Activated CD4-positive, alpha-beta T cell treated with anti-CD3 and anti-CD28 coated beads for 36 hours (primary cell): Measurements from ENCODE around the gene ANKS1B. TPM values are rescaled to one million over a fixed set of nuclear protein-coding genes. Genes with fewer than 3 reads are reported as not detected.

Experiments
- ATAC-seq: fragments of 200-7000 bp; cut with Tn5 transposase; one replicate; pipeline ENCODE4 v1.10.0; 2021; ENCODE audit warnings: mild to moderate bottlenecking, moderate library complexity
- CTCF ChIA-PET: fragments of 350-600 bp; sonication (Branson Sonifier 250); formaldehyde crosslinking; loops from one replicate; lab custom pipeline; 2021; ENCODE audit warnings: antibody characterized with exemption; lab: Charles Lee
- POLR2A ChIA-PET: fragments of 350-600 bp; sonication (Branson Sonifier 250); formaldehyde crosslinking; loops from one replicate; lab custom pipeline; 2021; ENCODE audit warnings: antibody characterized with exemption, inconsistent platforms; lab: Charles Lee
- DNase-seq: peaks from one replicate; pipeline ENCODE4 v3.0.0-alpha.2; 2020
- H3K27ac Mint-ChIP-seq: one replicate; pipeline ENCODE4 v1.8.0; 2021; ENCODE audit warnings: mixed read lengths
- H3K27me3 Mint-ChIP-seq: one replicate; pipeline ENCODE4 v1.8.0; 2021; ENCODE audit warnings: mixed read lengths
- H3K36me3 Mint-ChIP-seq: one replicate; pipeline ENCODE4 v1.8.0; 2021; ENCODE audit warnings: low read depth, mixed read lengths
- H3K4me1 Mint-ChIP-seq: one replicate; pipeline ENCODE4 v1.8.0; 2021; ENCODE audit warnings: mixed read lengths
- H3K4me3 Mint-ChIP-seq: one replicate; pipeline ENCODE4 v1.8.0; 2021; ENCODE audit warnings: mild to moderate bottlenecking, moderate library complexity, mixed read lengths
- H3K9me3 Mint-ChIP-seq: one replicate; pipeline ENCODE4 v1.8.0; 2021; ENCODE audit warnings: low read depth, mixed read lengths
- intact Hi-C, 2 experiments: fragments of 100-400 bp; cut with DNase I in 1 of 2; cut with micrococcal nuclease in 1 of 2; formaldehyde crosslinking; loops; one replicate each; pipeline versions ENCODE4 v1.14.2 to v1.15.1; 2022 to 2024; cut with DNase I, micrococcal nuclease
- total RNA-seq, 2 experiments: library from RNA; stranded (reverse); gene quantifications; one replicate each; pipeline ENCODE4 v1.2.3, GENCODE V29; 2021

Gene ANKS1B
- total RNA-seq, 2 experiments from 2014 or later = 0.19 to 0.73 TPM

- Mint-ChIP-seq H3K27me3 (peaks cover 2% of the 10 kb centered on the region), H3K4me3 (no peak overlapping the region), H3K9me3 (no peaks in the 10 kb centered on the region), H3K27ac (no peak overlapping the region), H3K4me1 (no peaks in the 10 kb centered on the region), H3K36me3 (no peaks in the 10 kb centered on the region)
- DNase-seq (no peak), ATAC-seq (no peak)
- ChIA-PET CTCF (no interaction called here), POLR2A (no interaction called here)
- intact Hi-C loops = no loop called here
Observed at GRCh38 chr12:99097171-99097570, 887.6 kb downstream of the ANKS1B start.

- Mint-ChIP-seq H3K9me3 (peaks cover 2% of the 10 kb centered on the region), H3K27me3 (peaks cover 2% of the 10 kb centered on the region), H3K4me1 (no peaks in the 10 kb centered on the region), H3K4me3 (no peak overlapping the region), H3K36me3 (no peaks in the 10 kb centered on the region), H3K27ac (no peak overlapping the region)
- ChIA-PET POLR2A (no interaction called here), CTCF (interaction anchor here (2.8 kb wide), 1 partner anchor 49 kb away, joined by 10 read pairs; no protein-coding TSS in a partner anchor)
- DNase-seq (no peak), ATAC-seq (no peak)
- intact Hi-C loops = loop anchor here in 1 of 2 experiments (2.0 kb wide), 1 partner anchor 76 kb away; no protein-coding TSS in a partner anchor
Observed at GRCh38 chr12:99093166-99093565, 891.6 kb downstream of the ANKS1B start.

- H3K36me3 Mint-ChIP-seq = no peaks in the 10 kb centered on the region
- no peak overlapping the region for H3K27ac Mint-ChIP-seq
- ChIA-PET POLR2A (interaction anchor here (0.5 kb wide), 1 partner anchor 1182 kb away, joined by 7 read pairs; no protein-coding TSS in a partner anchor), CTCF (interaction anchor here (0.6 to 2.8 kb wide), 2 partner anchors 49 to 513 kb away, joined by 5 to 10 read pairs; no protein-coding TSS in a partner anchor)
- intact Hi-C loops = loop anchor here in 1 of 2 experiments (2.0 kb wide), 1 partner anchor 75 kb away; no protein-coding TSS in a partner anchor
- H3K4me3 Mint-ChIP-seq = no peak overlapping the region
- H3K4me1 Mint-ChIP-seq = no peaks in the 10 kb centered on the region
- DNase-seq (no peak), ATAC-seq (no peak)
- peaks cover 2% of the 10 kb centered on the region for H3K27me3 Mint-ChIP-seq
- peaks cover 2% of the 10 kb centered on the region for H3K9me3 Mint-ChIP-seq
Observed at GRCh38 chr12:99092100-99092851, 892.5 kb downstream of the ANKS1B start.

GRCh38 chr12:99087278-99087677 lies 897.5 kb downstream of the ANKS1B start:
- no peak overlapping the region for H3K27ac Mint-ChIP-seq
- H3K4me1 Mint-ChIP-seq = no peaks in the 10 kb centered on the region
- ATAC-seq = no peak
- no peak overlapping the region for H3K4me3 Mint-ChIP-seq
- H3K36me3 Mint-ChIP-seq = no peaks in the 10 kb centered on the region
- ChIA-PET POLR2A (no interaction called here), CTCF (no interaction called here)
- DNase-seq = no peak
- intact Hi-C loops = no loop called here
- H3K9me3 Mint-ChIP-seq = peaks cover 4% of the 10 kb centered on the region
- H3K27me3 Mint-ChIP-seq = peaks cover 2% of the 10 kb centered on the region

GRCh38 chr12:99079811-99080210 lies 904.9 kb downstream of the ANKS1B start:
- ChIA-PET POLR2A (no interaction called here), CTCF (no interaction called here)
- no peak for DNase-seq
- intact Hi-C loops = no loop called here
- Mint-ChIP-seq H3K36me3 (no peaks in the 10 kb centered on the region), H3K4me3 (no peak overlapping the region), H3K9me3 (no peaks in the 10 kb centered on the region), H3K27ac (no peak overlapping the region), H3K27me3 (peaks cover 2% of the 10 kb centered on the region), H3K4me1 (no peaks in the 10 kb centered on the region)
- ATAC-seq = no peak

GRCh38 chr12:99068993-99069747 lies 915.6 kb downstream of the ANKS1B start:
- intact Hi-C loops = no loop called here
- H3K27me3 Mint-ChIP-seq = no peaks in the 10 kb centered on the region
- no peaks in the 10 kb centered on the region for H3K4me1 Mint-ChIP-seq
- POLR2A ChIA-PET = no interaction called here
- ATAC-seq (no peak), DNase-seq (no peak)
- no peak overlapping the region for H3K27ac Mint-ChIP-seq
- H3K9me3 Mint-ChIP-seq = no peaks in the 10 kb centered on the region
- H3K36me3 Mint-ChIP-seq = no peaks in the 10 kb centered on the region
- H3K4me3 Mint-ChIP-seq = no peak overlapping the region
- CTCF ChIA-PET = interaction anchor here (0.9 to 1.6 kb wide), 4 partner anchors 11 to 40 kb away, joined by 3 to 4 read pairs (median 4); no protein-coding TSS in a partner anchor

GRCh38 chr12:99067171-99067785 lies 917.5 kb downstream of the ANKS1B start:
- CTCF ChIA-PET = no interaction called here
- no peak overlapping the region for H3K27ac Mint-ChIP-seq
- POLR2A ChIA-PET = no interaction called here
- intact Hi-C loops = no loop called here
- no peaks in the 10 kb centered on the region for H3K4me1 Mint-ChIP-seq
- no peak overlapping the region for H3K4me3 Mint-ChIP-seq
- H3K9me3 Mint-ChIP-seq = no peaks in the 10 kb centered on the region
- H3K27me3 Mint-ChIP-seq = peaks cover 2% of the 10 kb centered on the region
- no peaks in the 10 kb centered on the region for H3K36me3 Mint-ChIP-seq
- ATAC-seq (no peak), DNase-seq (no peak)

GRCh38 chr12:99066726-99067125 lies 918.0 kb downstream of the ANKS1B start:
- no peaks in the 10 kb centered on the region for H3K36me3 Mint-ChIP-seq
- ChIA-PET CTCF (no interaction called here), POLR2A (no interaction called here)
- ATAC-seq (no peak), DNase-seq (no peak)
- peaks cover 3% of the 10 kb centered on the region for H3K27me3 Mint-ChIP-seq
- no peaks in the 10 kb centered on the region for H3K4me1 Mint-ChIP-seq
- intact Hi-C loops = no loop called here
- H3K4me3 Mint-ChIP-seq = no peak overlapping the region
- no peak overlapping the region for H3K27ac Mint-ChIP-seq
- no peaks in the 10 kb centered on the region for H3K9me3 Mint-ChIP-seq

GRCh38 chr12:99063182-99063581 lies 921.6 kb downstream of the ANKS1B start:
- no peaks in the 10 kb centered on the region for H3K9me3 Mint-ChIP-seq
- intact Hi-C loops = no loop called here
- CTCF ChIA-PET = interaction anchor here (0.6 kb wide), 1 partner anchor 631 kb away, joined by 3 read pairs; no protein-coding TSS in a partner anchor
- no peak overlapping the region for H3K27ac Mint-ChIP-seq
- no peaks in the 10 kb centered on the region for H3K36me3 Mint-ChIP-seq
- DNase-seq = no peak
- H3K4me3 Mint-ChIP-seq = no peak overlapping the region
- no peak for ATAC-seq
- H3K4me1 Mint-ChIP-seq = no peaks in the 10 kb centered on the region
- POLR2A ChIA-PET = no interaction called here
- peaks cover 3% of the 10 kb centered on the region for H3K27me3 Mint-ChIP-seq

GRCh38 chr12:99059824-99060511 lies 924.8 kb downstream of the ANKS1B start:
- ChIA-PET CTCF (no interaction called here), POLR2A (interaction anchor here (0.6 kb wide), 1 partner anchor 29 kb away, joined by 7 read pairs; no protein-coding TSS in a partner anchor)
- no peak for DNase-seq
- Mint-ChIP-seq H3K9me3 (no peaks in the 10 kb centered on the region), H3K4me1 (no peaks in the 10 kb centered on the region), H3K27me3 (peaks cover 3% of the 10 kb centered on the region), H3K27ac (no peak overlapping the region), H3K36me3 (no peaks in the 10 kb centered on the region), H3K4me3 (no peak overlapping the region)
- ATAC-seq = no peak
- intact Hi-C loops = no loop called here

- peaks cover 3% of the 10 kb centered on the region for H3K27me3 Mint-ChIP-seq
- intact Hi-C loops = no loop called here
- H3K4me1 Mint-ChIP-seq = no peaks in the 10 kb centered on the region
- no peak for DNase-seq
- ChIA-PET POLR2A (no interaction called here), CTCF (interaction anchor here (1.4 to 1.5 kb wide), 2 partner anchors 9 to 11 kb away, joined by 3 to 4 read pairs; no protein-coding TSS in a partner anchor)
- H3K4me3 Mint-ChIP-seq = no peak overlapping the region
- ATAC-seq = no peak
- H3K9me3 Mint-ChIP-seq = no peaks in the 10 kb centered on the region
- H3K27ac Mint-ChIP-seq = no peak overlapping the region
- H3K36me3 Mint-ChIP-seq = no peaks in the 10 kb centered on the region
Observed at GRCh38 chr12:99057670-99058069, 927.1 kb downstream of the ANKS1B start.
